Endothelial cell of umbilical vein (primary cell): ENCODE measurements around the gene ERGIC1.

Experiments
- CTCF ChIP-seq, 2 donors: IDR thresholded peaks; 1 replicate in 1 of 2; 2 replicates in 1 of 2; pipeline ENCODE4 v1.5.1; 2011; ENCODE audit warnings: low read length in 2 of 2, mild to moderate bottlenecking in 2 of 2, moderate library complexity in 2 of 2, control low read depth in 1 of 2, inconsistent platforms in 1 of 2, low read depth in 1 of 2; ENCODE audit not compliant: insufficient read depth in 1 of 2; ENCODE audit errors: extremely low read depth in 1 of 2
- EZH2 ChIP-seq: IDR thresholded peaks from 2 replicates; pipeline ENCODE4 v1.6.1; 2012; ENCODE audit warnings: borderline replicate concordance, low read depth, mild to moderate bottlenecking, moderate library complexity, low read length, inconsistent platforms; ENCODE audit not compliant: severe bottlenecking
- GATA2 ChIP-seq: IDR thresholded peaks from 2 replicates; pipeline ENCODE4 v1.7.0; 2011; ENCODE audit warnings: low read depth, mild to moderate bottlenecking, moderate library complexity, mixed read lengths, low read length; ENCODE audit not compliant: insufficient read length, insufficient read depth
- JUN ChIP-seq: IDR thresholded peaks from 2 replicates; pipeline ENCODE4 v1.6.1; 2011; ENCODE audit warnings: borderline replicate concordance, low read depth; ENCODE audit not compliant: insufficient read length, insufficient read depth
- MAX ChIP-seq: IDR thresholded peaks from 2 replicates; pipeline ENCODE4 v1.6.1; 2011; ENCODE audit not compliant: insufficient read depth, insufficient read length
- MYC ChIP-seq: IDR thresholded peaks from one replicate; pipeline ENCODE4 v1.6.1; 2011; ENCODE audit warnings: mild to moderate bottlenecking, low read depth, low read length
- POLR2A ChIP-seq: IDR thresholded peaks from 2 replicates; pipeline ENCODE4 v1.6.1; 2012; ENCODE audit warnings: low read depth, mild to moderate bottlenecking, control low read depth, low read length
- POLR2AphosphoS5 ChIP-seq: IDR thresholded peaks from 2 replicates; pipeline ENCODE4 v1.6.1; 2012; ENCODE audit warnings: low read depth, mild to moderate bottlenecking, control low read depth, low read length, moderate library complexity; ENCODE audit not compliant: insufficient read depth

GRCh38 chr5:172949426-172949825, 115.4 kb downstream of the ERGIC1 start:
- TF ChIP-seq CTCF (IDR thresholded peaks at IDR 0.05; ENCODE audit: extremely low read depth in 1 of 2, insufficient read depth in 1 of 2, low read depth in 1 of 2, low read length in 2 of 2) = no peak
- no peak for TF ChIP-seq EZH2
- no peak for TF ChIP-seq POLR2A
- no peak for TF ChIP-seq MAX
- TF ChIP-seq POLR2AphosphoS5 = no peak
- TF ChIP-seq GATA2 = no peak
- TF ChIP-seq JUN = no peak
- no peak for TF ChIP-seq MYC
